Right lobe of liver (tissue), 6 donors: ENCODE measurements around the gene CPE. TPM values are rescaled to one million over a fixed set of nuclear protein-coding genes. Genes with fewer than 3 reads are reported as not detected.

Experiments
- ATAC-seq, 4 donors: fragments of 200-7000 bp; cut with Tn5 transposase; one replicate each; pipeline ENCODE4 v1.9.1; 2020; ENCODE audit warnings: mild to moderate bottlenecking in 4 of 4, moderate library complexity in 4 of 4
- DNase-seq, 3 donors: peaks; one replicate each; pipeline ENCODE4 v3.0.0-alpha.2; 2020
- H3K27ac ChIP-seq, 3 donors: fragments of 200-600 bp; one replicate each; pipeline ENCODE4 v1.8.0; 2022
- H3K27me3 ChIP-seq, 2 donors: fragments of 200-600 bp; one replicate each; pipeline ENCODE4 v1.8.0; 2022
- H3K36me3 ChIP-seq, 4 donors: fragments of 200-600 bp; sonication (generic) in 1 of 4; one replicate each; pipeline versions ENCODE4 v1.5.1 to v1.8.0; 2017 to 2022; ENCODE audit warnings: control low read depth in 1 of 4
- H3K4me1 ChIP-seq, 4 donors: fragments of 200-600 bp; sonication (generic) in 1 of 4; one replicate each; pipeline versions ENCODE4 v1.5.1 to v1.8.0; 2017 to 2022; ENCODE audit warnings: control low read depth in 1 of 4
- H3K4me3 ChIP-seq, 3 donors: fragments of 200-600 bp; one replicate each; pipeline ENCODE4 v1.8.0; 2022
- H3K9me3 ChIP-seq, 4 donors: fragments of 200-600 bp; sonication (generic) in 1 of 4; one replicate each; pipeline versions ENCODE4 v1.5.1 to v1.8.0; 2017 to 2022; ENCODE audit warnings: control low read depth in 1 of 4
- CTCF ChIP-seq, 4 donors: fragments of 200-600 bp in 3 of 4; fragments of 450-650 bp in 1 of 4; IDR thresholded peaks; one replicate each; pipeline versions ENCODE4 v1.5.1 to v1.8.0; 2016 to 2022; ENCODE audit warnings: antibody characterized with exemption in 4 of 4, mild to moderate bottlenecking in 2 of 4
- POLR2A ChIP-seq: fragments of 450-650 bp; IDR thresholded peaks from one replicate; pipeline ENCODE4 v1.6.1; 2017; ENCODE audit warnings: antibody characterized with exemption, mild to moderate bottlenecking
- WGBS: methylation state at CpG from one replicate; pipeline ENCODE4 v1.1.6; 2018; ENCODE audit warnings: low coverage, low lambda C conversion rate; ENCODE audit not compliant: insufficient coverage; ENCODE audit errors: missing lambda C conversion rate; 5-methylcytosine and 5-hydroxymethylcytosine counted together
- intact Hi-C, 2 donors: fragments of 100-400 bp; cut with DNase I; formaldehyde crosslinking; loops; one replicate each; pipeline versions ENCODE4 v1.11.2 to v1.14.1; 2022
- total RNA-seq, 6 experiments: library from RNA; depleted of rRNA in 2 of 6; stranded (reverse); fragments of >200 nt in 2 of 6; fragmentation: NEBNext Ultra II Directional in 3 of 6; extraction: Animal tissue kit (Norgen Biotek cat#: 25700) in 3 of 6; gene quantifications; one replicate each; pipeline versions ENCODE4 v1.1.0 to v1.2.4, GENCODE V29; 2016 to 2023
- donor health status: DM: no; HTN: yes; CAD: no.
- donor health status: DM: no; HTN: no; CAD: no.
- donor health status: DM: no; HTN: no; CAD: no.
- donor health status: DM: no; HTN: yes; CAD: no.
- donor health status: DM: no; HTN: yes; CAD: no.

Gene CPE
- total RNA-seq, 6 experiments from 2014 or later = 4.2 to 17.3 (median 9.4) TPM

DNA sequence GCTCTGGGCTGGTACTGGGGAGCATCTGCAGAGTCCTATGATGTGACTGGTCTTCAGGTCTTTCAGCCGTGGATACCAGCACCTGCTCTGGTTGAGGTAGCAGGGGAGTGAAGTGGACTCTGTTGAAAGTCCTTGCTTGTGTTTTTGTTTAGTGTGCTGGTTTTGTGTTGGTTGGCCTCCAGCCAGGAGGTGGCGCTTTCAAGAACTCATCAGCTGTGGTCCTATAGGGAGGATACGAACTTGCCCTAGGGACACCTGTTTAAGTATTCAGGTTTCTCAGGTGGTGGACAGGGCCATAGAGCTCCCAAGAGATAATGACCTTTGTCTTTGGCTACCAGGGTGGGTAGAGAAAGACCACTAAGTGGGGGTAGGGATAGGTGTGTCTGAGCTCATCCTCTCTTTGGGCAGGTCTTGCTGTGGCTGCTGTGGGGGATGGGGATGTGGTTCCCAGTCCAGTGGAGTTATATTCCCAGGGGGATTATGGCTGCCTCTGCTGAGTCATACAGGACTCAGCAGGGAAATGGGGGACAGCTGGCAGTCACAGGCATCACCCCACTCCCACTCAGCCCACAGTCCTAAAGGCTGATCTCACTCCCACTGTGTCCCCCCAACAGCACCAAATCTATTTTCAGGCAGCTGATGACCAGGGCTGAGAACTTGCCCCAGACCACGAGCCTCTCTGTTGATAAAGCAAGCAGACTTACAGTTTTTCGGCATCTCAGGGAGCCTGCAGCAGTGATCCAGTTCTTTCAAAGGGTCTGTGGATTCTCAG is 27.3 kb upstream of the CPE start:
- intact Hi-C loops = loop anchor here (10.0 kb wide), 1 partner anchor 113 kb away; no protein-coding TSS in a partner anchor
- WGBS = 100% methylated on average over 1 of the region's 5 CpGs

DNA sequence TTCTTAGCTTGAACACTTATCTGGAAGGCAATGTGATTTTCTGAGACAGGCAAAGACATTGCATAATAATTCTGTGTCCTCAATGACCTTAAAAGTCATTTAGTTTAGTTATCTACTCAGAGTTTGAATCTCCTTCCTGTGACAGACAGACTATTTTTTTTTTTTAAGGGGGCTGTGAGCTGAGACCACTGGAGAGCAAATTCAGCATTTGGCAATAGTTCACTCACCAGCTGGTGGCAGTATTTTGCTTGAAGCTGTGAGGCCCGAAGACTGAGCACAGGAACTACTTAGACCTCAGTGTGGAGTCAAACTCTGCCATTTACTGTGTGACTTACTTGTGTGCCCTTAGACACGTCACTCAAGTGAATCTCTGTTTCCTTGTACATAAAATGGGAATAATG is 22.9 kb upstream of the CPE start:
- intact Hi-C loops = loop anchor here (10.0 kb wide), 1 partner anchor 109 kb away; no protein-coding TSS in a partner anchor
- TF ChIP-seq POLR2A (no peak), CTCF (IDR thresholded peaks at IDR 0.05) (peak; percentile 30 to 59 (median 44))
- Histone ChIP-seq H3K9me3 (no peaks in the 10 kb centered on the region), H3K36me3 (no peaks in the 10 kb centered on the region), H3K27ac (no peak overlapping the region), H3K4me1 (no peaks in the 10 kb centered on the region), H3K27me3 (no peaks in the 10 kb centered on the region), H3K4me3 (no peak overlapping the region)
- 0% methylated on average over 2 of the region's 2 CpGs for WGBS
- peak in 1 of 3 donors; percentile 23 for DNase-seq
- peak in 3 of 4 donors; percentile 56 to 89 (median 83) for ATAC-seq

More for the DNA sequence above, 27.3 kb upstream of the CPE start:
- ATAC-seq (no peak), DNase-seq (no peak)
- no peak for TF ChIP-seq POLR2A
- TF ChIP-seq CTCF (IDR thresholded peaks at IDR 0.05) = no peak
- Histone ChIP-seq H3K36me3 (no peaks in the 10 kb centered on the region), H3K4me3 (no peak overlapping the region), H3K27ac (no peak overlapping the region), H3K4me1 (peaks cover 0 to 14% (median 0%) of the 10 kb centered on the region in 4 donors), H3K9me3 (no peaks in the 10 kb centered on the region), H3K27me3 (no peaks in the 10 kb centered on the region)

GRCh38 chr4:165359506-165359905 is 19.3 kb upstream of the CPE start:
- no peaks in the 10 kb centered on the region for H3K4me1 ChIP-seq

GRCh38 chr4:165360041-165360695 is 18.6 kb upstream of the CPE start:
- no peaks in the 10 kb centered on the region for H3K27me3 ChIP-seq
- intact Hi-C loops = no loop called here
- no peaks in the 10 kb centered on the region for H3K36me3 ChIP-seq
- DNase-seq (no peak), ATAC-seq (no peak)
- TF ChIP-seq CTCF (IDR thresholded peaks at IDR 0.05) (no peak), POLR2A (no peak)
- no peak overlapping the region for H3K27ac ChIP-seq
- 63% methylated on average over 5 of the region's 6 CpGs for WGBS
- no peaks in the 10 kb centered on the region for H3K9me3 ChIP-seq
- no peak overlapping the region for H3K4me3 ChIP-seq
- no peaks in the 10 kb centered on the region for H3K4me1 ChIP-seq

More at GRCh38 chr4:165359506-165359905, 19.3 kb upstream of the CPE start:
- no peak overlapping the region for H3K4me3 ChIP-seq
- DNase-seq (no peak), ATAC-seq (no peak)
- H3K36me3 ChIP-seq = no peaks in the 10 kb centered on the region
- no peak overlapping the region for H3K27ac ChIP-seq
- TF ChIP-seq CTCF (IDR thresholded peaks at IDR 0.05) = no peak
- TF ChIP-seq POLR2A = no peak
- intact Hi-C loops = loop anchor here (10.0 kb wide), 1 partner anchor 105 kb away; no protein-coding TSS in a partner anchor
- H3K27me3 ChIP-seq = no peaks in the 10 kb centered on the region
- WGBS = 60% methylated on average over 1 of the region's 2 CpGs
- no peaks in the 10 kb centered on the region for H3K9me3 ChIP-seq
